ENCODE data around the gene UBN2.
"Not testable (repeated sequence)": the region's sequence is repeated elsewhere in the genome, so short reads cannot be mapped to it uniquely, and the experiment has no call there.

Gene UBN2

DNA sequence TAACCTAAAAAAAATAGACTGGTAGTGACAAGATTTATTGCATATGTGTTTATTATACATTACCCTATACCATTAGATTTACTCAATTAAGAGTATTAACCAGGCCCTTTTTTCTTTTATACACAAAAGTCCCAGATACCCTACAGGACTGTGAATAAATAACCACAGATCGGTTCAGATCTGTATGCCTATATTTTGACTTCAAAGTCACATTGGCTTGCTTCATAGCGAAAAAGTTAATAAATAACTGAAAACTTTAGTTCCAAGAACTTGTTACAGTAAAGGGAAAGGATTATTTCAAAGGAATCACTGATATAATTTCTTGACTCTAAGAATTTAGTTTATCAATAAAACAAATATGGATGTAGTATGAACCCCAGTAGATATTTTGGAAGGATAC is 68.3 kb downstream of the UBN2 start:
- no peak for DNase-seq

- no peak for DNase-seq
These were observed 69.4 kb downstream of the UBN2 start for GRCh38 chr7:139300390-139300789.

- no peak for DNase-seq
These were observed 73.5 kb downstream of the UBN2 start for GRCh38 chr7:139304517-139304916.

DNA sequence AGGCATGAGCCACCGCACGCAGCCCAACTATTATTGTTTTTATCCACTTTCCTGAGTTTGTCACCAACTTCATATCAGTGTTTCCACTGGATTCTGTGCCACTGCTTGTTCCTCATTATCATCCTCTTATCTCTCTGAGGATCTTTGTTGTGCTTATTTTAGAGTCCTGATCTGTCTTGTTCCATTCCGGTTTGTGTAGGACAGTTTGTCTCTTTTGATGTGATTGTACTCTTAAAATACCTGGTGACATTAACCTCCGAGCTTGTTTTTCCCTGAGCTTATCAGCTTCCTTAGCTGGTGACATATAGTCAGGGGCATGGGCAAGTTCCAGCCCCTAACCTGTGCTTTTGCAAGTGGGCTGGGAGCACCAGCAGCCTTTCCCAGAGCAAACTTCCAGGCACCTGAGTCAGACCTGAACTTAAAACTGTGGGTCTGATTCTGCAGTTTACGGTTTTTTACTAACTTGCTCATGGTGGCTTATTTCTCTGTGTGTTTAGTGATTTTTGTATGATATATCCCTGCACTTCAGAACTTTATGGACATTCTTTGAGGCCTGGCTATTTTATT is 87.0 kb downstream of the UBN2 start:
- no peak for DNase-seq

DNA sequence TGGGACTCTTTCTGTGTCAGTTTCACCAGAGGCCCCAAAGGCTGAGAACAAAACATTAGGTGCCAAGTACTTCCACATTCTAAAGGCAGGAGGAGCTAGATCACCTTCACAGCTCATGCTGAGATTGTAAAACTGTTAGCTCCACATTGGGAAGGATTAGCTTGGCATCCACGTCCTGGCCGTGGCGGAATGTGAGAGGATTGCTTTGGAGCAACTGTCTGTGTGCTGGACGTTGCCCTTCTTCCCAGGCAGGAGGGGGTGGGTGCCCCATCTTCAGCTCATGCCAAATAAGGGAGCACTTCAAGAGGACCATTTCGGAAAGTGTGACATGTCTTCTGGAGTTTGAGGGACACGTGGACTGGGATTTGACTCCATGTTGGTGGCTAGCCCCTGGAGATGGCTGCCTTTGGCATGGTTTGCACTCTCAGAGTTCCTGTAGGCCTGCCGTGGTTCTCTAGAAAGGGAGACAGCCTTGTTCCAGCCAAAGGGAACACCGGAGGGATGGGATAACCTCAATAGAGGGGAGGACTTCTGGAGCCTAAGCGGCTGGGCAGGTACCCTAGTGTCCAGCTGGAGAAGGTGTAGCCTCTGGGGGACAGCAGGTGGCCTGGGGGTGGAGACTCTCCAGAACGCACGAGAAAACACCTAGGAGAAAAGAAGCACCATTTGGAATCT is 90.2 kb downstream of the UBN2 start:
- DNase-seq = no peak

DNA sequence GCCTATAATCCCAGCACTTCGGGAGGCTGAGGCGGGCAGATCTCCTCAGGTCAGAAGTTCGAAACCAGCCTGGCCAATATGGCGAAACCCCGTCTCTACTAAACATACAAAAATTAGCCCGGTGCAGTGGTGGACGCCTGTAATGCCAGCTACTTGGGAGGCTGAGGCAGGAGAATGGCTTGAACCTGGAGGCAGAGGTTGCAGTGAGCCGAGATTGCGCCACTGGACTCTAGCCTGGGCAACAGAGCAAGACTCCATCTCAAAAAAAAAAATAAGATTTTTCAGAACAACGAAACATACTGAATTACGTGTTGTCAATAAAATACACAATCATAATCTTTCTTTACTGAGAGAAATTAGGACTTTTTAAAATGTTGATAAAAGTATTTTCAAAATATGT is 93.7 kb downstream of the UBN2 start:
- not testable (repeated sequence) for DNase-seq

GRCh38 chr7:139328375-139328774 is 97.3 kb downstream of the UBN2 start:
- DNase-seq = no peak

DNA sequence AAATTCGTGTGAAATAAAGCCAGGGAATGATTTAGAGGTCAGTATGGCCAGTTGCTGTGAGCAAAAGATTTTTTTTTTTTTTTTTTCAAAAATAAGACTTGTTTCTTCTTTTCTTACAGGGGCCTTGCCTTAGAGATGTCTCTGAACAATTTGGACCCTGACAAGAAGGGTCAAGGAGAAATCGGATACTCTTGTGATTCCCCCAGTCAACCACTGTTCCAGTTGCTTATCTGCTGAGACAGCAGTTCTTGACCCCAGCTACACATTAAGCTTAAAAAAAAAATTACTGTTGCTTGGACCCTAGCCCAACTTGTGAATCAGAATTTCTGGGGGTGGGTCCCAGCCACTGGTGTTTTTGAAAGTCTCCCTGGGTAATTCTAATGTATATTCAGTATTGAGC is 98.1 kb downstream of the UBN2 start:
- no peak for DNase-seq

DNA sequence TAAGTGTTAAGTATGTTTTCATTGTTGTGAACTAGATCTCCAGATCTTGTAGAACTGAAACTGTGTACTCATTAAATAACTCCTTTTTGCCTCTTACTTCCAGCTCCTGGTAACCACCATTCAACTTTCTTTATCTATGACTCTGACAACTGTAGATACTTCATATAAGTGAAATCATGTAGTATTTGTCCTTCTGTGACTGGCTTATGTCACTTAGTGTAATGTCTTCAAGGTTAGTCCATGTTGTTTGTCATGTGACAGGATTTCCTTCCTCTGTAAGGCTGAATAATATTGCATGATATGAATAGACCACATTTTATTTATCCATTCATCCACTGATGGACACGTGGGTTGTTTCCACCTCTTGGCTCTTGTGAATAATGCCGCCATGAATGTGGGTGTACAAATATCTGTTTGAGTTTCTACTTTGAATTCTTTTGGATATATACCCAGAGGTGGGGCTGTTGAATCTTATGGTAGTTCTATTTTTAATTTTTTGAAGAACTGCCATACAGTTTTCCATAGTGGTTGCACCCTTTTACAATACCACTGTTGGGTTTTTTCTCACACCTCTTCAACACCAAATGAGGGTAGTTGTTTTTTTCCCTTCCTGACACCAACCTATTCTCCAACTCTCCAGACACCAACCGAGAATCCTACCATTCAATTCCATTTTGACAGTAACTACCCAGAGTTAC is 99.4 kb downstream of the UBN2 start:
- DNase-seq = no peak

DNA sequence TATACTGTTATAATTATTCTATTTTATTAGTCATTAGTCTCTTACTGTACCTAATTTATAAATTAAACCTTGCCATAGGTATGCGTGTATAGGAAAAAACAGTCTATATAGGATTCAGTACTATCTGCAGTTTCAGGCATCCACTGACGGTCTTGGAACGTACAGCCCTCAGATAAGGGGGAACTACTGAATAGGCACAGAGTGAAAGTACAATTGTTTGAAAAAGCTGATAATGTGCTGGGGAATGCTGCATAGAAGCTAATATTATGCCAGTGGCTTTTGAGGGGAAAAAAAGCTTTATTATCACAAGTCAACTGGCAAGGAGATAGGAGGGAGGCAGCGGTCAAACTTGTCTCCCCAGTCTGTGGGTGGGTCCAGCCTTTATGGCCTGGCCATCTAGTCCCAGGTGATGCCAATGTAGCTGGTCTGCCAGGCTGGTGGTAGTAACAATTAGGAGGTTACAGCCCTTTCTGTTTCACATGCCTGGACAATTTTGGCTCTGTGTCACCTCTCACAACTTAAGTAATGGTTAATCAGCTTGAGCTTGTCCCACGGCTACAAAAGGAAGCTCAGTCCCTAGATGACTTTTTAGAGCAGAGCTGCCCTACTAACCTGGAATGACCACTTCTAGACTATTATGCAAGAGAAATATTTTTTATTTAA is 101.8 kb downstream of the UBN2 start:
- DNase-seq = no peak

- DNase-seq = not testable (repeated sequence)
These were observed 102.4 kb downstream of the UBN2 start for GRCh38 chr7:139333443-139333842.

DNA sequence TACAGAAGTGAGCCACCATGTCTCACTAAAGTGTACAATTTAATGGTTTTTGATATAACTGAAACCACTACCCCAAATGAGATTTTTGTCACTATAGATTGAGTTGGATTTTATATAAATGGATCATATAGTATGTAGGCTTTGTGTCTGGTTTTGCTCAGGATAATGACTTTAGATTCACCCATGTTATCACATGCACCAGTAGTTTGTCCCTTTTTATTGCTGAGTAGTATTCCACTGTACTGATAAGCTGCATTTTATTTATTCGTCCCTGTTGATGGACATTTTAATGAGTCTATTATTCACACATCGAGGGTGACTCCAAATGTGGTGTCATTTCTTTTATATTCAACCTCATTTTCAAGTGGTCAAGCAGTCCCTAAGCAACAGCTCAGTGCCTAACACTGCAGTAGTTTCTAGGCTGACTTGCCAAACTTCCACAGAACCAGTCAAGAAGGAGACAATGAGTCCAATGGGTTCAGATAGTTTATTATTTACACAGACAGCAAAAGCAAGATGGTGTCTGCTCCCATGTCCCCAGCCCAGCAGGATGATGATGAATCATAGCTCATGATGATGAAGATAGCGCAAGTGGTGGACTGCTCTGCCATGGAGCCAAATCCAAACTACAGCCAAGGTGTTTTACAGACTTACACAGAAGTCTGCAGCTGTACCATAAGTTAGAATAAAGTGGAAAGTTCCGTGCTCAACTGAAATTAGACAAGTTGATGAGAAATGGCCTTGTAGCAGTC is 103.5 kb downstream of the UBN2 start:
- DNase-seq = no peak

GRCh38 chr7:139339025-139339424 is 108.0 kb downstream of the UBN2 start:
- no peak for DNase-seq

DNA sequence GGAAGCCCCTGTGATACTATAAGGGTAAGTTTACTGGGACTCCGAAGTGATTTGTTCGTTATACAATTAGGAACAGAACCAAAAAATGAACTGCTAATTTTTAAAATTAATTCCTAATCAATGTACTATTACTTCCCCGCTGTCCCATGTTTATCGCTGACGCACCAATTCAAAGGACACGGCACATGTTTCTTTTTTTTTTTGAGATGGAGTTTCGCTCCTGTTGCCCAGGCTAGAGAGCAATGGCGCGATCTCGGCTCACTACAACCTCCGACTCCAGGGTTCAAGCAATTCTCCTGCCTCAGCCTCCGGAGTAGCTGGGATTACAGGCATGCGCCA is 108.6 kb downstream of the UBN2 start:
- DNase-seq = no peak

GRCh38 chr7:139340037-139340807 is 109.2 kb downstream of the UBN2 start:
- peak; percentile 93 to 99 (median 96) for DNase-seq

GRCh38 chr7:139340808-139341057 is 109.7 kb downstream of the UBN2 start:
- DNase-seq = peak in 1 of 14 donors; percentile 85

- peak; percentile 68 to 96 (median 94) for DNase-seq
These were observed 110.2 kb downstream of the UBN2 start, which contains the start of gene FMC1 for GRCh38 chr7:139341058-139341775. Gene FMC1, plus strand, starts transcription at chr7:139341337. Its CDS starts 48 bp downstream, at chr7:139341385.

DNA sequence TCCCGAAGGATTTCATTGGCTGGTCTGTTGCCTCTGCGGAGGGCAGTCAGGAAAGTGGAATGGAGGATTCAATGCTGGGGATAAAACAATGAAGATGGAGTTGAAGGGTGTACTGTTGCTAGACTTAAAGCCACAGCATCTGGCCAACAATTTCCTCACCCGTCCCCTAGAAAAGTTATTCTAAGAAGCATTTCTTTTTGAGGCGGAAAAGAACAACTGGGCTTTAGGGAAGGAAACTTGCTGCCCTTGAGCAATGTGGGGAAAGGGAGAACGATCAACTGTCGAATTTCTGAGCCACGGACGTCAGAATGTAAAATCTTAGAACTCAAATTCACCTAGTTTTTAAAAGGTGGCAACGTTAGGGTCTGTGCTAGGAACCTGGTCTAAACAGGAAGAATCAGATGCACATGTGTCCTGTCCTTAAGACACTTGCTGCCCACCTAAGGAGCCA is 110.8 kb downstream of the UBN2 start:
- DNase-seq = no peak

DNA sequence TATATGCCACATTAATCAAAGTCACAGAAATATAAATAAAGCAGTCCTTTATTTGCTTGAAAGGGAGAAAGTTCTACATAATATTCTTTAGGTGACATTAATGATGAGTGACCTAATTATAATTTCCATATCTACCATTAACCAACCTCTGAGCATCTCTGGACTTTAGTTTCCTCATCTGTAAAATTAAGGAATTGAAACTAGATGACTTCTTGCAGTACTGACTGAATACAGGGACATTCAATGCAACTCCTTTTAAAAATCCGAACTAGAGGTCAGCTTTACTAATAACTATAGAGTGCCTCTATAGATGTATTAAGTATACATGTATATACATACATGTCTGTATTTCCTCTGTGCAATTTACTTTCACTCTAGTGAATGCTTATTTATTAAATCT is 114.0 kb downstream of the UBN2 start:
- no peak for DNase-seq

DNA sequence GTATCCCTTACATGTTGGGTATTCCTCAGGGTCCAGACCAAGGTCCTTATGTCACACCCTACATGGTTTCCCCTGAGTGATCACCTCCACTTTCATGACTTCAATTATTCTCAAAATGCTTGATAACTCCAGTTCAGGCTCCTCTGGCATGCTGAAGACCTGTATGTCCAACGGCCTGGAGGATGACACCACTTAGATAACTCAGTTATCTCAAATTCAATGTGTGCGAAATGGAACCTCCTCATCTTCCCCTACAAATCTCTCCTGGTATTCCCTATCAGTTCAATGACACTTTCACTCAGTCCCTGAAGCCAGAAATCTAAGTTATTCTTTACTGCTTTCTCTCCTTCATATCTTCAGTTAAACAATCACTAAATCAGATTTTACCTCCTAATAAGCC is 120.0 kb downstream of the UBN2 start:
- DNase-seq = no peak

DNA sequence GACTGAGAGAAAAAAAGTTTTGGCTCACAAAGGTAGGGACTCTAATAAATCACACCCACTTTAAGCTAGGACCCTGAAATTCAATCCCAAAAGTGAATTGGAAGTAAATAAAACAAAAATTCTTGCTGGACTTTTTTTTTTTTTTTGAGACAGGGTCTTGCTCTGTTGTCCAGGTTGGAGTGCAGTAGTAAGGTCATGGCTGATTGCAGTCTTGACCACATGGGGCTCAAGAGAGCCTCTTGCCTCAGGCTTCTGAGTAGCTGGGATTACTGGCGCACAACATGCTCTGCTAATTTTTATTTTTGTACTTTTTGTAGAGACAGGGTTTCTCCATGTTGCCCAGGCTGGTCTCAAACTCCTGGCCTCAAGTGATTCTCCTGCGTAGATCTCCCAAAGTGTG is 123.7 kb downstream of the UBN2 start:
- DNase-seq = no peak

Measured in C1 segment of cervical spinal cord (tissue), 14 donors.